ENCODE results near the gene DRD4.

The DRD4 gene

GRCh38 chr11:617199-617911, 19.7 kb upstream of the DRD4 start:
- Histone ChIP-seq H3K36me3 (ENCODE audit: insufficient read depth, low read length) (peaks cover 8% of the 10 kb centered on the region; the same call in 1 of the 2 replicates), H3K4me3 (no peak overlapping the region), H3K27ac (no peak overlapping the region), H3K9ac (ENCODE audit: insufficient read length) (no peak overlapping the region), H3K9me3 (ENCODE audit: low read depth, low read length) (no peaks in the 10 kb centered on the region)
- DNase-seq (ENCODE audit: low read depth, low spot score), result no peak
- TF ChIP-seq POLR2AphosphoS5 (IDR thresholded peaks at IDR 0.05; ENCODE audit: borderline replicate concordance, low read depth, low read length) (no peak), EZH2 (IDR thresholded peaks at IDR 0.05) (no peak), FOXP2 (optimal IDR thresholded peaks at IDR 0.05; ENCODE audit: control extremely low read depth, extremely low read length, insufficient read depth) (no peak)

- no peaks in the 10 kb centered on the region for H3K9me3 ChIP-seq (ENCODE audit: low read depth, low read length)
- no peak overlapping the region for H3K27ac ChIP-seq
- H3K4me3 ChIP-seq, result no peak overlapping the region
- peaks cover 2% of the 10 kb centered on the region; the same call in 1 of the 2 replicates for H3K36me3 ChIP-seq (ENCODE audit: insufficient read depth, low read length)
- no peak overlapping the region for H3K9ac ChIP-seq (ENCODE audit: insufficient read length)
- no peak for TF ChIP-seq EZH2 (IDR thresholded peaks at IDR 0.05)
- no peak for TF ChIP-seq FOXP2 (optimal IDR thresholded peaks at IDR 0.05; ENCODE audit: control extremely low read depth, extremely low read length, insufficient read depth)
- TF ChIP-seq POLR2AphosphoS5 (IDR thresholded peaks at IDR 0.05; ENCODE audit: borderline replicate concordance, low read depth, low read length), result no peak
- DNase-seq (ENCODE audit: low read depth, low spot score), result no peak
Observed at GRCh38 chr11:617912-618682, 19.0 kb upstream of the DRD4 start.

GRCh38 chr11:618856-619627, 18.0 kb upstream of the DRD4 start:
- H3K27ac ChIP-seq, result no peak overlapping the region
- no peak overlapping the region for H3K4me3 ChIP-seq
- no peaks in the 10 kb centered on the region for H3K9me3 ChIP-seq (ENCODE audit: low read depth, low read length)
- TF ChIP-seq POLR2AphosphoS5 (IDR thresholded peaks at IDR 0.05; ENCODE audit: borderline replicate concordance, low read depth, low read length) (no peak), FOXP2 (optimal IDR thresholded peaks at IDR 0.05; ENCODE audit: control extremely low read depth, extremely low read length, insufficient read depth) (no peak), EZH2 (IDR thresholded peaks at IDR 0.05) (no peak)
- no peak overlapping the region for H3K9ac ChIP-seq (ENCODE audit: insufficient read length)
- no peaks in the 10 kb centered on the region for H3K36me3 ChIP-seq (ENCODE audit: insufficient read depth, low read length)
- DNase-seq (ENCODE audit: low read depth, low spot score), result no peak

- TF ChIP-seq POLR2AphosphoS5 (IDR thresholded peaks at IDR 0.05; ENCODE audit: borderline replicate concordance, low read depth, low read length) (no peak), EZH2 (IDR thresholded peaks at IDR 0.05) (no peak), FOXP2 (optimal IDR thresholded peaks at IDR 0.05; ENCODE audit: control extremely low read depth, extremely low read length, insufficient read depth) (no peak)
- no peak for DNase-seq (ENCODE audit: low read depth, low spot score)
- no peaks in the 10 kb centered on the region for H3K9me3 ChIP-seq (ENCODE audit: low read depth, low read length)
- no peak overlapping the region for H3K9ac ChIP-seq (ENCODE audit: insufficient read length)
- no peaks in the 10 kb centered on the region for H3K36me3 ChIP-seq (ENCODE audit: insufficient read depth, low read length)
- no peak overlapping the region for H3K4me3 ChIP-seq
- no peak overlapping the region for H3K27ac ChIP-seq
Observed at GRCh38 chr11:619628-620050, 17.4 kb upstream of the DRD4 start.

- Histone ChIP-seq H3K27ac (no peak overlapping the region), H3K9ac (ENCODE audit: insufficient read length) (no peak overlapping the region), H3K4me3 (no peak overlapping the region), H3K36me3 (ENCODE audit: insufficient read depth, low read length) (no peaks in the 10 kb centered on the region), H3K9me3 (ENCODE audit: low read depth, low read length) (no peaks in the 10 kb centered on the region)
- DNase-seq (ENCODE audit: low read depth, low spot score), result no peak
- TF ChIP-seq FOXP2 (optimal IDR thresholded peaks at IDR 0.05; ENCODE audit: control extremely low read depth, extremely low read length, insufficient read depth), result no peak
- TF ChIP-seq POLR2AphosphoS5 (IDR thresholded peaks at IDR 0.05; ENCODE audit: borderline replicate concordance, low read depth, low read length), result no peak
- TF ChIP-seq EZH2 (IDR thresholded peaks at IDR 0.05), result no peak
Observed at GRCh38 chr11:620201-620600, 16.9 kb upstream of the DRD4 start.

- TF ChIP-seq FOXP2 (optimal IDR thresholded peaks at IDR 0.05; ENCODE audit: control extremely low read depth, extremely low read length, insufficient read depth) (no peak), EZH2 (IDR thresholded peaks at IDR 0.05) (no peak), POLR2AphosphoS5 (IDR thresholded peaks at IDR 0.05; ENCODE audit: borderline replicate concordance, low read depth, low read length) (no peak)
- Histone ChIP-seq H3K27ac (no peak overlapping the region), H3K4me3 (no peak overlapping the region), H3K9me3 (ENCODE audit: low read depth, low read length) (no peaks in the 10 kb centered on the region), H3K9ac (ENCODE audit: insufficient read length) (no peak overlapping the region), H3K36me3 (ENCODE audit: insufficient read depth, low read length) (no peaks in the 10 kb centered on the region)
- DNase-seq (ENCODE audit: low read depth, low spot score), result no peak
Observed at GRCh38 chr11:620935-621814, 15.9 kb upstream of the DRD4 start.

GRCh38 chr11:621838-622237, 15.2 kb upstream of the DRD4 start:
- H3K4me3 ChIP-seq, result no peak overlapping the region
- H3K36me3 ChIP-seq (ENCODE audit: insufficient read depth, low read length), result no peaks in the 10 kb centered on the region
- TF ChIP-seq FOXP2 (optimal IDR thresholded peaks at IDR 0.05; ENCODE audit: control extremely low read depth, extremely low read length, insufficient read depth) (no peak), EZH2 (IDR thresholded peaks at IDR 0.05) (no peak), POLR2AphosphoS5 (IDR thresholded peaks at IDR 0.05; ENCODE audit: borderline replicate concordance, low read depth, low read length) (no peak)
- DNase-seq (ENCODE audit: low read depth, low spot score), result no peak
- H3K27ac ChIP-seq, result no peak overlapping the region
- H3K9ac ChIP-seq (ENCODE audit: insufficient read length), result no peak overlapping the region
- no peaks in the 10 kb centered on the region for H3K9me3 ChIP-seq (ENCODE audit: low read depth, low read length)
